GM21529 (cell line): ENCODE measurements around the gene JARID2.
A peak's percentile ranks its signal among the peaks of the same experiment; 100 is the strongest.

Experiments used
- ATAC-seq: cut with Tn5 transposase; IDR thresholded peaks from one replicate; pipeline ENCODE4 v1.9.1; 2021; ENCODE audit not compliant: unreplicated experiment

The JARID2 gene

DNA sequence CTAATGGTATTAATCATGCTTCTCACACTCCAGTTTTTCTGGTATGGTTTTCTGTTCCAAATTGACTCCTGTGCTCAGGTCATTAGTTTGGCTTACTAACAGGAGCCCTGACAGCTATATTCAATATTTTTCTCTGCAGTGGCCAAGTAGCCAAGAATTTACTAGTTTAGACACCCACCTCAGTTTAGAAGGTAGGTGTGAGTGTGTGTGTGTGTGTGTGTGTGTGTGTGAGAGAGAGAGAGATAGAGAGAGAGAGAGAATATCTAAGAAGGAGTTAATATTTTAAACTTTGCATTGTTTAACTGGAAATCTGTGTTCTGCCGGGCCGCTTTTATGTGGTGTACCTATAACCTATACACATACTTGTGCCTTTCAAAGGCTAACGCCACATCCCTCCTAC is 18.5 kb downstream of the JARID2 start:
- no peak for ATAC-seq

DNA sequence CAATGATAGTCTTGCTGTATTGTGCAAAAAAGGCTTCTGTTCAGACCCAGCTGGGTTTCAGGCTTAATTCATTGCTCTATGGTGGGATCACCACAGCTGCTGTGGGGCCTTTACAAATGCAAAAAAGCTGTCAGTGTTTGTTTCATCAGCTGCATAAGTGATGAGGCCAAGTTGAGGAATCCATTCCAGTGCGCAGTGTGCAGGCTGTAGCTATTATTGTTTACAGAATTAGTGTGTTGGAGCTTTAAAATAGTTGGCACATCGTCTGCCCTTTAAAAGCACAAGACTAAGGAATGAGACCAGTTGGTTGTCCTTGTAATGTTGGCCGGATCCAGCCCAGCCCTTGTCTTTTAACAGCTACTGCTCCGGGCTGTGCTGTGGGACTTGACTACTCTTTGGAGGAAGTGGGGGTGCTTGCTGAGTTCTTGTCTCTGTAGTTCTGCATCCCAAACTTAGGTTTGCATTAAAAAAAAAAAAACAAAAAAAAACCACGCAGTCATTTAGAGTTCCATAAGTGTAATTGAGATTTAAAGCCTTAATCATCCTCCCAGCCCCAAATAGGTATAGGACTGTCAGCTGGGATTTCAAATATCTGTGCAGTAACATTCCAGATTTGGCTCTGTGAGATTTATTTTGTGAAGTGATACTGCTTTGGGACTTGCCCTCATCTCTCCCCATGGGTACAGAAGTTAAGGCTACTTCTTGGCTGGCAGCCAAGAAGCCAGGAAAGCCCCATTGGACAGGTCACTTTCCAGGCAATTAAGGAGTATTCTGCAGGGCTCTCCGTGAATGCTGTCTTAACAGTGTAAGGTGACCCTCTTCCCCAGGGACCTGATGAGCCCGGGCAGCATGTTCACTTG is 19.3 kb downstream of the JARID2 start:
- ATAC-seq = no peak

DNA sequence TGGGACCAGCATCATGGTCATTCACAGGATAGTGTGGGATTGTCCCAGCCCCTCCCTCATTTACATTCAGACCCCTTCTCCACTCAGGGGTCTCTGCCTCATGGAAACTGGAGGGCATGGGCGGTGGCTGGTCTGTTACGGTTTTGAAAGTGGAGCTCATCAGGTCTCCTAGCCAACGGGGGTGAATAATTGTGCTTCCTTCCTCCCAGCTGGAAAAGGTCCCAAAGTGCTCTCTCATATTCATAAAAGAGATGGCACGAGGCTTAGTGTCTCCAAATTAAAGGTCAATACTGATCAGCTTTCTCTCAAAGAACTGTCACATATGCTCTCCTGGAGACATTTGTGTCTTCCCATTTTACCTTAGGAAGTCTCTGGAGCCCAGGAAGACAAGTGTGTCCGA is 19.9 kb downstream of the JARID2 start:
- ATAC-seq = no peak

DNA sequence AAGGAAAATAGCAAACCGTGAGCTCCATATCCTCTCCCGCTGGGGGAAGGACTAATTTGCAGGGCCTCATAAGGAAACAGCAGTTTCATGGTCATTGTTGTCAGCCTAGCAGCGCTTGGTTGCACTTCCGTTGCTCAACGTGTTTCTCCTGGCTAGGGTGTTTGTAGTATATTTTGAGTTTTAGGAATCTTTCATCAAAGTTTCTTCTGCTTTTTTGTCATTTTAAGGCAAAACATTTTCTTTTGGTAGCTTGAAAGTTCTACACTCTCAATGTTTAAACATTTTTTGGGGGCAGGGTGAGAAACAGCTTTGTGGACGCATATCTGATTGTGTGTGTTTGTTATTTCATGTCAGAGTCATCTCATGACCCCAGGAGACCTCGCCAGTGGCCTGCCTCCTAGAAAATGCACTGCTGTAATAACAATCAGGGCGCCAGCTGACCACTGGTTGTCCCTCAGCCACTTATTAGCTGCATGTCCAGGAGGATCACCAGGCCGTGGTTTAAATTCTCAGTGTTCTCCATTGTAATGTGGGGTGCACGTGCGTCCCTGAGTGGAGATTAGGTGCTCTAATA is 20.6 kb downstream of the JARID2 start:
- ATAC-seq = no peak

DNA sequence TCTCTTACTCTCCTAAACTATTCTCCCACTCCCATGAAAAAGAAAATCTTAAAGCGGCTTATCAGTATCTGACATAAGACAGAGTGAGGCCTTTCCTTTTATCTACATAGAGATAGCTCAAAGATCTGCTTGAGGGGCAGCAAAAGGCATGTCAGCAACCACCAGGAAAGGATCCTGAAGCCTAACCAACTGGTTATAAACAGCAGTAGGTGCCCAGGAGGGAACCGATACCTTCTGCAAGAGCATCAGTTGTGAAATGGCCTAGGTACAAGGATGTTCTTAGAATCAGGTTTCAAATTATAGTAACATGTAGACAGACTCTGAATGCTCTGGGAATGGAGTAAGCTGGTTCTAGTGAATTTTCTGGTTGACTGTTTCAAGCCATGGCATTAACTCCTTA is 21.4 kb downstream of the JARID2 start:
- ATAC-seq = no peak

DNA sequence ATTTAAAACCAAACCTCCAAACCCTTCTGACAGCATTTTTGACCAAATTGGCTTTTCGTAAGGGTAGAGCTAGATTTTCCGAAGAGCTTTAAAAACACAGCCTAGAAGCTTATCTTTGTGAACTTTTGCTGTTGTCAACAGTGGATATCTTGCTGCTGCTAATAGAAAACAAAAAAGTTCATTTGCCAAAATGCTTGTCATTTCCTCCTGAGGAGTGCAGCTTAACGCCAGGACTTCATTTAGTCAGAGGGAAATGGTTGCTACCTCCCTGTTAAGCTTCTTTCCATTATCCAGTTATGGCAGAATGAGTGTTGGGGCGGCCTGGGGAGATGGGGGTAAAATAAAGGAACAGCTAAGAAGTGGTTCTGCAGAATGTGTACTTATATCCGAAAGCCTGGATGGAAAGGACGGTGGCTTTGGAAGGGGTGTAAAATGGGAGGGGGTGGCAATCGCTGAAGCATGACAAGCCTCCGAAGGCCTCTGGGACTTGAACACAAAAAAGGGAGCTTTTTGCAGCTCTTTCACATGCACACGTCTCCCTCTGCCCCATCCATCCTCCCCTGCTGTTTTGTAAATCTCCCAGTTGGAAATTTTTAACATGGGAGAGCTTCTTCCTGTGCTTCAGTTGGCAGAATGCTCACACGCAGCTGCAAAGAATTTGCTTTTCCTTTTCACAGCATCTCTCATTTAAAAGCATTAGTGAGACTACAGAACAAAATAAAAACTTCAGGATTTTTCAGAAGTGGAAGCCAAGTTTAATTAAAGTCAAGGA is 22.5 kb downstream of the JARID2 start:
- no peak for ATAC-seq

DNA sequence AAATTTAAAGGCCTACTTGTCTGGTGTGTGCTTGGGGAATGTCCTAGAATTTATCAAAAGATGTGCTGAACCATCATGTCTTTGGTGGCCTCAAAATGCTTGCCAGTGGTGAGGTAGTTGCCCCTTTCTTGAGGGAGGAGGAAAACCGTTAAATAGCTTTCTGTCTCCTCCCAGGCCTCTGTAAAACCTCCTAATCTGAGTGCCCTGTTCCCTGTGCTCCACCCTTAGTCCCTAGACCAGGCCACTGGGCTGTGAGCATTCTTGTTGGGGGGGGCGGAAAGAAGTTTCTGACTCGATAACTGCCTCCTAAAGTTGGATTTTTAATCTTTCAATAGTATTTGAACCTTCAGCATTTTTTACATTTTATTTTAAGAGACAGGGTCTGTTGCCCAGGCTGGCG is 23.1 kb downstream of the JARID2 start:
- no peak for ATAC-seq

- ATAC-seq = no peak
Observed at GRCh38 chr6:15269619-15270018, 23.8 kb downstream of the JARID2 start.

DNA sequence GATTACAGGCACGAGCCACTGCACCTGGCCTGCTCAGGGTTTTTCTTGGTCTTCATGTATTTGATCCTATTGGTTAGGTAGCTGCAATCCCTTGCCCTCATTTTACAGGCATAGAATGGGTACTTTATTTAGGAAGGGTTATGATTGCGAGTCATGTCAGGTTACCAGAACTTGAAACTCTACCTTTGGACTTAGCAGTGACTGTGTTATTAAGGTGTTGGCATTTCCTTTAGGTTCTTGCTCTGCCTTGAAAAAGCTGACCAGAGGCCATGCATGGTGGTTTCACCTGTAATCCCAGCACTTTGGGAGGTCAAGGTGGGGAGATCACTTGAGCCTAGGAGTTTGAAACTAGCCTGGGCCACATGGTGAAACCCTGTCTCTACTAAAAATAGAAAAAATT is 24.5 kb downstream of the JARID2 start:
- ATAC-seq = no peak

- no peak for ATAC-seq
Observed at GRCh38 chr6:15272562-15272961, 26.7 kb downstream of the JARID2 start.

DNA sequence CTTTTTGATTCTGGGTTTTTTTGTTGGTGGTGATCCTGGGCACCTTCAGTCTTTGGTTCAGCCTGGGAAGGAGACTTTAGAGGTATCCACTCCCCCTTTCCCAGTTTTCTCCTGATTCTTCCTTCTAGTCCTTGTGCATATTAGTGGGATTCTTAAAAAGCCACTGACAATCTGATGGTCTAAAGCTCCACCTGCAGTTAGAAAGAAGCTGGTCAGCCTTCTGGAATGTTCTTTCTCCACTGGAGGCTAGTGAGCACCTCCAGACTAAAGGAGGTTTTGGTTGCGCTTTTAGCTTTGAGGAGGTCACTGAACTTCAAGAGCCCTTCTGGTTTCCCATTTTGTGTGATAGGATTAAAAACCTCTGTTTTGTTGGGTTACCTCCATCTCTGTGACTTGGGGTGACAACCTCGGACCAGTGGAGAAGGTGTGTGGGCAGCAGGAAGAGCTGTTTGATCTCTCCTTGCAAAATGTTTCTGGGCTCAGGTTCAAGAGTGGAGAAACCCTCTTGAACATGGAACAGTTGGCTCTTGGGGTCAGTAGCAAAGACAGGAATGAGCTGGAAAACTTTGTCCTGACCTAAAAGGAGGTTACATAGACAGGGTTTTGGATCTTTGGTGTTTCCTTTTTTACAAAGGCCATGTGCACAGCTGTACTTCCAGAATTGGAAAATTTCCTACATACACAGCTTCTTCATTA is 29.0 kb downstream of the JARID2 start:
- ATAC-seq = no peak

DNA sequence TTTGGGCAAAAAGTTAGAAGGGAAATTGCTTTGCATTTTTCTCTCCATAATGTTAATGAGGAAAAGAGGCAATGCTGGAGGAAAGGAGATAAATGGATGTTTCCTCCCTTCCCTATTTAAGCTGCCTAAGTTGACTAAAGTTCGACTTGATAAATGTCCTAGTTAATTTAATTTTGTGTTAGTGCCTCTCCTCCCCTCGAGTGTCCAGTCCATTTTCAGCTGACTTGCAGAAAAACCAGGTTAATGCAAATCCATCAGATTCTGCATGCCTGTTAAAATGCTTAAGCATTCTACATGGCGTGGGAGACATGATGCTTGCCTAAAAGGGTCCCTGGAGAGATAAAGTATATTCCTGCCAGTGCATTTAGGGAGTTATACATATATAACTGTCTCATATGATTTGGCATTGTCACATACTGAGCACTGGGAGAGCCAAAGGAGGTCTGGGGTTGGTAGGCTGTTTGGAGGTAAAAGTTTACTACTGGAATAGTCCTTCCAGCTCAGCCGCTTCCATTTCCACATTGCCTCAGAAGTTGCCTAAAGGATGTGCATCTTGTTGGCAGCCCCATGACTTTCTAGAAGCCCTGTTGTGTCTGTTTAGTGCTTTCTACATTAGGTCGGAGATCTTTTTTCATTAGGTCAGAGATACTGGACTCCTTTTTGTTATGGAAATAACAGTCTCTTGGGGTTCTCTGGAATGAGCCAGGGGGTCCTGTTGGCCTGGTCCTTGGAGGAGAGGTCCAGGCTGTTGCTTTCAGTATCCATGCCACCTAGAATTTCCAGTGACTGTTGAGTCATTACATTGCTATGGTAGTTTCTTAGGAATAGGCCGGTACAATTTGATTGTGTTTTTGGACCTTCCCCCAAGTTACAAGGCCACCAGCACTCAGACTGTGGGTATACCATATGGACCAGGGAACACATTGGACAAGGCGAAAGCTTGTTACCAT is 30.4 kb downstream of the JARID2 start:
- no peak for ATAC-seq

DNA sequence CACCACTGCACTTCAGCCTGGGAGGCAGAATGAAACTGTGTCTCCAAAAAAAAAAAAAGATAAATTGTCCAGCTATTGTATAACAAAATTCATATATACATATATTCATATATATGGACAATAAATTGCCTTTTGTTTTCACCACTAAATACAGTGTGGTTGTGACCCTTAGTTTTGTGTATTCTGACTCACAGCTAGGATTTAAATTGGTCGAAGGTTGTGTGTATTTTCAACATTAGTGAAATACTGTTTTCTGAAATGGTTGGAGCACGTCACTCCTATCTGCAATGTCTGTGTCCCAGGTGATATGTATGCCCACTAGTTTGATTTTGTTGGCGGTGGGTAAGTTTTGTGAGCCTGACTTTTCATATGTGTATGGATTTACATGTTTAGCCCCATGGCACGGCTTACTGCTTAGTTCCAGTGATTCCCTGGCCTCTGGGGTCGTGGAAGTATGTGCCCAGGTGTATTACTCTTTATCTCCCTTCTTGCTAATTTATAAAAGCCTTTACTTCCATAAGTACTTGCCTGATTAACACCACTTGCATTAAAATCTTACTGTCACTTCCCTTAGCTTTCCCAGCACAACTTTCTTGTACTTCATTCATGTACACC is 33.3 kb downstream of the JARID2 start:
- ATAC-seq = no peak

GRCh38 chr6:15280028-15280427 is 34.2 kb downstream of the JARID2 start:
- ATAC-seq = no peak

GRCh38 chr6:15280961-15281360 is 35.1 kb downstream of the JARID2 start:
- ATAC-seq = no peak

DNA sequence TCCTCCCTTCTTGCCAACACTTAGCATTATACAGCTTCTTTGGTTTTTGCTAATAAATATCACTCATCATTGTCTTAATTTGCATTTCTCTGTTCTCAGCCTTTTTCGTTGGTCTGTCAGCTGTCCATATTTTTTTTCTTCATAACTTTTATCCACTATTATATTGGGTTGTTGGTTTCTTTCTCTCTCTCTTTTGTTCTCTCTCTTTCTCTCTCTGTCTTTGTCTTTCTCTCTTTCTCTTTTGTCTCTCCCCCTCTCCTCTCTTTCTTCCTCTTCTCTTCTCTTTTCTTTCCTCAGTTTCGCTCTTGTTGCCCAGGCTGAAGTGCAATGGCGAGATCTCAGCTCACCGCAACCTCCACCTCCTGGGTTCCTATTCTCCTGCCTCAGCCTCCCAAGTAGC is 36.5 kb downstream of the JARID2 start:
- ATAC-seq = peak; percentile 49

- no peak for ATAC-seq
Observed at GRCh38 chr6:15283986-15284361, 38.1 kb downstream of the JARID2 start.

GRCh38 chr6:15284743-15285142 is 38.9 kb downstream of the JARID2 start:
- no peak for ATAC-seq

- ATAC-seq = no peak
Observed at GRCh38 chr6:15285682-15286294, 39.9 kb downstream of the JARID2 start.
